T-cell (primary cell): ENCODE results near the gene PPP1R7. TPM values are rescaled to one million over a fixed set of nuclear protein-coding genes. Genes with fewer than 3 reads are reported as not detected.
"Not testable (repeated sequence)": the region's sequence is repeated elsewhere in the genome, so short reads cannot be mapped to it uniquely, and the experiment has no call there.

Experiments
- ATAC-seq, 4 experiments: fragments of 200-7000 bp in 3 of 4; fragments of 150-1000 bp in 1 of 4; cut with Tn5 transposase; replicated peaks in 1 of 4; 1 replicate in 3 of 4; 2 replicates in 1 of 4; pipeline ENCODE4 v1.10.0; 2021; ENCODE audit warnings: moderate library complexity in 3 of 4, mild to moderate bottlenecking in 2 of 4, moderate number of reproducible peaks in 1 of 4
- CTCF ChIA-PET, 2 donors: fragments of 300-600 bp; sonication (Branson Sonifier 250); formaldehyde crosslinking; loops; one replicate each; lab custom pipeline; 2022; ENCODE audit warnings: antibody characterized with exemption in 2 of 2; lab: Charles Lee
- POLR2A ChIA-PET, 2 donors: fragments of 300-600 bp; sonication (Branson Sonifier 250); formaldehyde crosslinking; loops; one replicate each; lab custom pipeline; 2022; ENCODE audit warnings: antibody characterized with exemption in 2 of 2; lab: Charles Lee
- DNase-seq, 35 experiments: peaks; one replicate each; pipeline versions ENCODE4 v3.0.0 to v3.0.0-alpha.2; 2013 to 2023
- H3K27ac ChIP-seq: one replicate; pipeline ENCODE4 v1.5.1; 2013; ENCODE audit warnings: low read length
- H3K27me3 ChIP-seq, 2 experiments: replicated peaks in 1 of 2; 1 replicate in 1 of 2; 2 replicates in 1 of 2; pipeline versions ENCODE4 v1.6.1 to v1.7.0; 2013; ENCODE audit warnings: low read length in 1 of 2, mixed read lengths in 1 of 2; ENCODE audit not compliant: control insufficient read depth in 2 of 2, insufficient read depth in 2 of 2; ENCODE audit errors: extremely low read depth in 1 of 2
- H3K36me3 ChIP-seq, 2 donors: 1 replicate in 1 of 2; 2 replicates in 1 of 2; pipeline versions ENCODE4 v1.6.1 to v1.7.0; 2013; ENCODE audit warnings: low read length in 1 of 2; ENCODE audit not compliant: control insufficient read depth in 2 of 2, insufficient read depth in 1 of 2; ENCODE audit errors: extremely low read depth in 1 of 2
- H3K4me1 ChIP-seq, 2 experiments: 1 replicate in 1 of 2; 2 replicates in 1 of 2; pipeline versions ENCODE4 v1.6.1 to v1.7.0; 2013; ENCODE audit warnings: low read length in 2 of 2, mixed read lengths in 1 of 2; ENCODE audit not compliant: insufficient read depth in 2 of 2, control insufficient read depth in 1 of 2; ENCODE audit errors: extremely low read depth in 1 of 2
- H3K4me3 ChIP-seq, 2 donors: 1 replicate in 1 of 2; 2 replicates in 1 of 2; pipeline versions ENCODE4 v1.5.1 to v1.7.0; 2013; ENCODE audit warnings: mild to moderate bottlenecking in 2 of 2, low read length in 1 of 2, moderate library complexity in 1 of 2; ENCODE audit not compliant: control insufficient read depth in 1 of 2; ENCODE audit errors: extremely low read depth in 1 of 2
- H3K9me3 ChIP-seq: 2 replicates; pipeline ENCODE4 v1.7.0; 2013
- H3K27ac Mint-ChIP-seq, 2 donors: one replicate each; pipeline ENCODE4 v1.8.0; 2020 to 2021; ENCODE audit warnings: mild to moderate bottlenecking in 2 of 2, mixed read lengths in 2 of 2
- H3K27me3 Mint-ChIP-seq, 2 donors: one replicate each; pipeline ENCODE4 v1.8.0; 2021 to 2022; ENCODE audit warnings: mixed read lengths in 2 of 2
- H3K36me3 Mint-ChIP-seq: one replicate; pipeline ENCODE4 v1.8.0; 2021; ENCODE audit warnings: mixed read lengths
- H3K4me1 Mint-ChIP-seq, 3 donors: one replicate each; pipeline ENCODE4 v1.8.0; 2020 to 2022; ENCODE audit warnings: mixed read lengths in 3 of 3, mild to moderate bottlenecking in 1 of 3
- H3K4me3 Mint-ChIP-seq, 3 donors: one replicate each; pipeline ENCODE4 v1.8.0; 2020 to 2022; ENCODE audit warnings: mild to moderate bottlenecking in 3 of 3, mixed read lengths in 3 of 3, moderate library complexity in 3 of 3
- H3K9me3 Mint-ChIP-seq, 3 donors: one replicate each; pipeline ENCODE4 v1.8.0; 2020 to 2022; ENCODE audit warnings: mixed read lengths in 3 of 3
- WGBS: methylation state at CpG from one replicate; pipeline ENCODE4 v1.1.5; 2013; ENCODE audit warnings: missing lambda C conversion rate; ENCODE audit not compliant: insufficient coverage; 5-methylcytosine and 5-hydroxymethylcytosine counted together
- total RNA-seq, 35 experiments: library from RNA in 6 of 35; stranded (reverse) in 6 of 35; fragments of 120-200 nt in 1 of 35; gene quantifications; one replicate each; pipeline versions ENCODE4 v1.2.1 to v1.2.4 and lab custom pipeline; 2013 to 2026

PPP1R7 gene, protein sequence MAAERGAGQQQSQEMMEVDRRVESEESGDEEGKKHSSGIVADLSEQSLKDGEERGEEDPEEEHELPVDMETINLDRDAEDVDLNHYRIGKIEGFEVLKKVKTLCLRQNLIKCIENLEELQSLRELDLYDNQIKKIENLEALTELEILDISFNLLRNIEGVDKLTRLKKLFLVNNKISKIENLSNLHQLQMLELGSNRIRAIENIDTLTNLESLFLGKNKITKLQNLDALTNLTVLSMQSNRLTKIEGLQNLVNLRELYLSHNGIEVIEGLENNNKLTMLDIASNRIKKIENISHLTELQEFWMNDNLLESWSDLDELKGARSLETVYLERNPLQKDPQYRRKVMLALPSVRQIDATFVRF
- 10 to 100 TPM; 46.6 to 61.2 (median 53.8) TPM for total RNA-seq
- 53.6 TPM for total RNA-seq (2013)
- 23.6 to 77.1 (median 43.5) reads per million in 29 experiments for total RNA-seq (lab: John Stamatoyannopoulos, UW)

DNA sequence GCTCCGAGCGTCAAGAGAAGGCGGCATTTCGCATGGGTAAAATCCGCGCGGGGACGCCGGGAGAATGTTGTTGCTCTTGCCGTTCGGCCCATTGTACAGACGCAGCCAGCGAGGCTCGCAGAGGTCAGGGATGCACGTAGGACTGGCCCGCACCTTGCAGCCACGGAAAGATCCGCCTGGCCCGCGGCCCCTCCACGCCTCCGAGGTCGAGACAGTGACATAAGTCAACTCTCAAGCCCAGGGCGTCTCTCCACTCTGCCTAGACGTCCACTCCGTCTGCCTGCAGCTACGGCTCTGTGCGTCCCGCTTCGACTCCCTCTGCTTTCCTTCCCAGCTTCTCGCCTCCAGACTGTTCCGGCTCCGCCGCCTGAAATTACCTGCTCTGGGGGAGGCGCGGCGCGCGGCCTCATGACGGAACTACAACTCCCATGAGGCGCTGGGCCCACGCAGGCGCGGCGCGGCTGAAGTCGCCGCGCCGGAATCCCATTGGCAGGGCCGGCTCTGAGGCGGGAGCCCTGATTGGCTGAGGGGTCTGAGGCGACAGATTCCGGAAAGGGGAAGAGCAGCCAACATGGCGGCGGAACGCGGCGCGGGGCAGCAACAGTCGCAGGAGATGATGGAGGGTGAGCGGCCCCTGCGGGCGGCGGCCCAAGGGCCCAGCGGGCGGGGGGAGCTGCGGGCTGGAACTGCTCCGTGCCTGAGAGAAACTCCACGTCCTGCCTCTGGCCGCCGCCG lies at the start of gene PPP1R7:
Gene PPP1R7, plus strand, starts transcription at position 543 of the 735 bp plus-strand sequence. Its CDS starts 29 bp downstream, at position 572.
- peak within 1 kb of the TSS; percentile 93 to 95 for H3K27ac Mint-ChIP-seq
- DNase-seq (peak; percentile 87 to 97 (median 95)), ATAC-seq (peak; percentile 81 to 83 (median 82))
- no peaks in the 10 kb centered on the region for H3K27me3 Mint-ChIP-seq
- H3K27me3 ChIP-seq = no peaks in the 10 kb centered on the region
- 0% methylated on average over 73 of the region's 73 CpGs for WGBS
- peak within 1 kb of the TSS; percentile 97 to 100 (median 99) for H3K4me3 Mint-ChIP-seq
- H3K9me3 Mint-ChIP-seq = no peaks in the 10 kb centered on the region
- H3K4me1 ChIP-seq = peaks cover 9 to 22% of the 10 kb centered on the region in 2 experiments
- H3K36me3 Mint-ChIP-seq = peaks cover 5% of the 10 kb centered on the region
- peak within 1 kb of the TSS; percentile 86 to 92 for H3K4me3 ChIP-seq
- ChIA-PET CTCF (interaction anchor here (0.6 to 2.1 kb wide), 11 partner anchors 26 to 636 kb away, joined by 3 to 31 read pairs (median 5); no protein-coding TSS in a partner anchor), POLR2A (interaction anchor here (0.5 to 1.0 kb wide), 6 partner anchors 18 to 146 kb away, joined by 3 to 4 read pairs (median 3); no protein-coding TSS in a partner anchor)
- H3K9me3 ChIP-seq = no peaks in the 10 kb centered on the region
- H3K36me3 ChIP-seq = peaks cover 0 to 18% of the 10 kb centered on the region in 2 donors
- peak within 1 kb of the TSS; percentile 44 for H3K27ac ChIP-seq
- H3K4me1 Mint-ChIP-seq = peaks cover 42 to 52% (median 50%) of the 10 kb centered on the region in 3 donors

DNA sequence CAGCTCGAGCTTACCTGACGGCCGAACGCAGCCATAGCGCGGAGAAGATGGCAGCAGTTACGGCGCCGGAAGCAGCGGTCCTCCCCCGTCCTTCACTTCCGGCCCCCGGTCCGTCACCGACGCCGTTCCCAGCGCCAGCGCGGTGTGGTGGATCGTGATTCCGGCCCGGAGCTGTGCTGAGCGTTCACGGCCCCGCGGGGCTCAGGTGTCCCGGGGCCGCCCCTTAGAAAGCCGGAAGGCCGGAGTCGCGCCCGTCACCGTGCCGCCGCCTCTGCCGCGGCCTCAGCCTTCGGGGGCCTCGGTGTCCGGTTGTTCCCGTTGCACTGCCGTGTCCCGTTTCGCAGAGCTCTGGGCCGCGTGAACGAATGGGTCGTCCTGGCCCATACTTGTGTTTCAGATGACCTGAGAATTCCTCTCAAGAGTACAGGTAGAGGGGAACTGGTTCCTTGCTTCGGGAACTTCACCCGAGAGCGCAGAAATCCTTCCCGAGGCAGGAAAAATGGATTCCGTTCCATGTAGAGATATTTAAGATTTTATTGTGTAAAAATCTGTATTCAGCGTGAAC lies 47.9 kb upstream of the PPP1R7 start, which contains the start of gene MTERF4:
Gene MTERF4, minus strand, starts transcription at position 49 of the 565 bp plus-strand sequence. Its CDS starts 14 bp downstream, at position 35.
- ChIA-PET CTCF (interaction anchor here in 1 of 2 donors (0.7 kb wide), 1 partner anchor 213 kb away, joined by 3 read pairs; no protein-coding TSS in a partner anchor), POLR2A (interaction anchor here (0.5 to 0.6 kb wide), 2 partner anchors 10 to 190 kb away, joined by 3 read pairs; no protein-coding TSS in a partner anchor)
- peak; percentile 72 to 93 (median 84) for DNase-seq
- peak; percentile 89 to 94 (median 92) for ATAC-seq
- H3K27me3 ChIP-seq = no peaks in the 10 kb centered on the region
- Mint-ChIP-seq H3K27me3 (no peaks in the 10 kb centered on the region), H3K27ac (peak within 1 kb of the TSS; percentile 97 to 99), H3K9me3 (no peaks in the 10 kb centered on the region), H3K4me1 (peaks cover 74 to 77% (median 75%) of the 10 kb centered on the region in 3 donors), H3K4me3 (peak within 1 kb of the TSS; percentile 94 to 98 (median 98)), H3K36me3 (peaks cover 24% of the 10 kb centered on the region)
- WGBS = under 1% methylated on average over 54 of the region's 56 CpGs
- H3K9me3 ChIP-seq = no peaks in the 10 kb centered on the region
- H3K27ac ChIP-seq = peak within 1 kb of the TSS; percentile 96
- peaks cover 29 to 66% of the 10 kb centered on the region in 2 experiments for H3K4me1 ChIP-seq
- H3K4me3 ChIP-seq = peak within 1 kb of the TSS; percentile 93 to 96
- peaks cover 0 to 49% of the 10 kb centered on the region in 2 donors for H3K36me3 ChIP-seq

DNA sequence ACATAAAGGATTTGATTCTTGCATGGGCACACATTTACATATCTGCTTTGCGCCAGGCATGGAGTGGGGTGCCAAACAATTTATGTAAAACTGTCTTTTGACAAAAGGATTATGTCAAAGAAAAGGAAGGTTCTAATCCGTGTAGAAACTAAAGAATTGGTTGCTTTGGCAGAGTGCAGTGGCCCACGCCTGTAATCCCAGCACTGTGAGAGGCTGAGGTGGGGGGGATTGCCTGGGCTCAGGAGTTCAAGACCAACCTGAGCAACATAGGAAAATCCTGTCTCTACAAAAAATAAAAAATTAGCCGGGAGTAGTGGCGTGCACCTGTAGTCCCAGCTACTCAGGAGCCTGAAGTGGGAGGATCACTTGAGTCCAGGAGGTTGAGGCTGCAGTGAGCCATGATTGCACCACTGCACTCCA lies 47.1 kb upstream of the PPP1R7 start:
- ATAC-seq = no peak
- no peak for DNase-seq
- H3K36me3 ChIP-seq = peaks cover 0 to 48% of the 10 kb centered on the region in 2 donors
- ChIA-PET CTCF (interaction anchor here in 1 of 2 donors (0.7 kb wide), 2 partner anchors 23 to 212 kb away, joined by 3 to 4 read pairs; no protein-coding TSS in a partner anchor), POLR2A (interaction anchor here in 1 of 2 donors (0.7 kb wide), 1 partner anchor 551 kb away, joined by 7 read pairs; no protein-coding TSS in a partner anchor)
- H3K36me3 Mint-ChIP-seq = peaks cover 22% of the 10 kb centered on the region
- WGBS = 52% methylated on average over 3 of the region's 5 CpGs
- no peaks in the 10 kb centered on the region for H3K9me3 ChIP-seq
- peak overlapping the region; percentile 97 to 99 for H3K27ac Mint-ChIP-seq
- no peaks in the 10 kb centered on the region for H3K9me3 Mint-ChIP-seq
- peak overlapping the region; percentile 96 for H3K27ac ChIP-seq
- no peaks in the 10 kb centered on the region for H3K27me3 Mint-ChIP-seq
- H3K4me1 ChIP-seq = peaks cover 27 to 75% of the 10 kb centered on the region in 2 experiments
- peaks cover 72 to 77% (median 74%) of the 10 kb centered on the region in 3 donors for H3K4me1 Mint-ChIP-seq
- peak overlapping the region in 1 of 2 donors; percentile 93 for H3K4me3 ChIP-seq
- peak overlapping the region; percentile 94 to 98 (median 98) for H3K4me3 Mint-ChIP-seq
- H3K27me3 ChIP-seq = no peaks in the 10 kb centered on the region

DNA sequence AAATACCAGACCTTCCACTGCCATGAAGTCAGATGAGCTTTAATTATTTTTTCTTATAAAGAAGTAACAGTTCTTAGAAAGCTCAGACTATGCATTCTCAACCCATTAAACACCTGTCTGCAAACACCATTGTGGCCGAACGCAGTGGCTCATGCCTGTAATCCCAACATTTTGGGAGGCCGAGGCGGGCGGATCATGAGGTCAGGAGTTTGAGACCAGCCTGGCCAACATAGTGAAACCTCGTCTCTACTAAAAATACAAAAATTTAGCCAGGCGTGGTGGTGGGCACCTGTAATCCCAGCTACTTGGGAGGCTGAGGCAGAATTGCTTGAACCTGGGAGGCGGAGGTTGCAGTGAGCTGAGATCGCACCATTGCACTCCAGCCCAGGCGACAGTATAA lies 45.7 kb upstream of the PPP1R7 start:
- not testable (repeated sequence) for H3K4me3 ChIP-seq, H3K27me3 Mint-ChIP-seq, H3K27me3 ChIP-seq, H3K9me3 Mint-ChIP-seq, ATAC-seq, H3K27ac ChIP-seq, DNase-seq, H3K9me3 ChIP-seq
- WGBS = 89% methylated on average over 4 of the region's 10 CpGs
- Mint-ChIP-seq H3K27ac (peak overlapping the region; percentile 95 to 99), H3K4me1 (peaks cover 72 to 75% (median 74%) of the 10 kb centered on the region in 3 donors), H3K36me3 (peaks cover 18% of the 10 kb centered on the region), H3K4me3 (peak overlapping the region in 1 of 3 donors; percentile 98)
- Histone ChIP-seq H3K4me1 (peaks cover 30 to 80% of the 10 kb centered on the region in 2 experiments), H3K36me3 (peaks cover 0 to 36% of the 10 kb centered on the region in 2 donors)
- ChIA-PET CTCF (interaction anchor here in 1 of 2 donors (0.7 kb wide), 1 partner anchor 15 kb away, joined by 4 read pairs; no protein-coding TSS in a partner anchor), POLR2A (interaction anchor here in 1 of 2 donors (0.7 kb wide), 2 partner anchors 9 to 26 kb away, joined by 7 read pairs; no protein-coding TSS in a partner anchor)

DNA sequence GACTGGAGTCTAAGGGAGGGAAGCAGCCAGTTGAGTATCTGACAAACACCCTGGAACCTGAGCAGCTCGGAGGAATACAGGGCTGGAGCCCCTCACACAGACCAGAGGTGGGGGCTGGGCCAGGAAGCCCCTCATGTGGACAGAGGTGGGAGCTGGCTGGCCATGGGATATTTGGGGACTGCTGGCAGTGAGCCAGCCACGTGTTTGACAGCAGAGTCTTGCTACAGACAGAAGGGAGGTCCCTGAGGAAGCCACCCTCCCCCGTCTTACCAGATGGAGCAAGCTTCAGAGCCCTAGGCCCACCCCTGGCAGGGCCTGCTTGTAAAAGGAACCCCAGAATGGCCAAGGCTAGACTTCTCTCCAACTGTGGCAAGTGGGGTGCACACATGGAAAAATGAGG lies 44.6 kb upstream of the PPP1R7 start:
- ChIA-PET POLR2A (no interaction called here), CTCF (no interaction called here)
- peak overlapping the region; percentile 74 to 95 for H3K27ac Mint-ChIP-seq
- Histone ChIP-seq H3K4me3 (no peak overlapping the region), H3K9me3 (no peaks in the 10 kb centered on the region), H3K27me3 (no peaks in the 10 kb centered on the region), H3K4me1 (peaks cover 28 to 82% of the 10 kb centered on the region in 2 experiments), H3K36me3 (peaks cover 0 to 31% of the 10 kb centered on the region in 2 donors), H3K27ac (peak overlapping the region; percentile 43)
- H3K4me1 Mint-ChIP-seq = peaks cover 71 to 75% (median 73%) of the 10 kb centered on the region in 3 donors
- peaks cover 12% of the 10 kb centered on the region for H3K36me3 Mint-ChIP-seq
- H3K9me3 Mint-ChIP-seq = peaks cover 0 to 9% (median 3%) of the 10 kb centered on the region in 3 donors
- 80% methylated on average over 2 of the region's 3 CpGs for WGBS
- H3K4me3 Mint-ChIP-seq = no peak overlapping the region
- DNase-seq (no peak), ATAC-seq (no peak)
- H3K27me3 Mint-ChIP-seq = no peaks in the 10 kb centered on the region
